NCI-H146 treated with DMSO at 0.1 percent for 48 hours (cell line): ENCODE results near the gene SYNGR4.

Experiments
- DNase-seq: peaks from one replicate; lab custom pipeline; 2025; ENCODE audit not compliant: unreplicated experiment; lab: John Stamatoyannopoulos, UW

SYNGR4 gene

DNA sequence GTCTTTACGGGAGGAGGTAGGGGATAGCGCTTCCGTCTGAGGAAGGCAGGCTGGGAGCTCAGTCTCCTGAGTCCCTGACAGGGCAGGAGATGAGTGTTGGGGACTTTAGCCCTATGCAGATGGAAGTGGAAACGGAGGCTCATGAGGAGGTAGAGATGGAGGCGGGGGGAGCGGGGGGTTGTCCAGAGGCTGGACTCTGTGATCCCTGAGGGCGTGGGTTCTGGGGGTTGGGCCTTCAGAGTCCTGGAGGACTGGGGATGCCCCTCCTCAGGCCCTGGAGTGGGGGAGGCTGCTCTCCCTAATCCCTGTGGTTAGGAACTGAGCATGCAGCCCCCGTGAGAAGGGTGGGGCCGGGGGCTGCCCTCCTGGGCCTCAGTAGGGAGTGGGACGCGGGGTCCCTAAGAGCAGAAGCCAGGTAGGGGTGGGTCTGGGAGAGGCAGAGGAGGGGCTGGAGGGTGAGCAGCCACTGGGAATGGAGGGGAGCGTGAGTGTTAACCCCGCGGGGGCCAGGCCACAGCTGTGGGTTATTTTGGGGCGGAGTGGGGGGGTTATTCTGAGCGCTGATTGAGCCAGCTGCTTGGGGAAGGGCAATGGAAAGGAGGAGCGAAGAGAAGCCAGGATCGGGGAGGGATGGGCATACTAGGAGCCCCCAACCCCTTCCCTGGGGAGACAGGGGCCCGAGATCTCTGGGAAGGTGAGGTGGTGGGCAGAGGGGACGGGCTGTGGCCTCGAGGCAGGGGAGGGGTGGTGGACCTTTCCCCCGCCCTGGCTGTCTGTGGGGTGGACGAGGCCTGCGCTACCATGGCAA, 32.1 kb downstream of the SYNGR4 start:
- DNase-seq = no peak

DNA sequence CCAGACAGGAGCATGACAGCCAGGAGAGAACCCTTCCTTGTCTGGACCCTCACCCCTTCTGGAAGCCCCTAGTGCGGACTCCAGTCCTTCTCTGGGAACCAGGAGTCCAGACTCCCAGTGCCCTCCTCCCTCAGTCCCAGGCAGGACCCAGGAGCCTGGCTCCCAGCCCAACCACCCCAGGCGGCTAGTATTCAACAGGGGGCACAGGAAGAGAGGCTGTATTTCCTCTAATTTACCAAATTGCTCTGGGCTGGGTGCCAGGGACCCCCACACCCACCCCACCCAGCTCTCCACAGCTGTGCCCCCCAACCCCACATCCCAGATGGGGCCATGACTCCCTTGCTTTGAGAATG, 32.6 kb downstream of the SYNGR4 start:
- peak; percentile 25 for DNase-seq

DNA sequence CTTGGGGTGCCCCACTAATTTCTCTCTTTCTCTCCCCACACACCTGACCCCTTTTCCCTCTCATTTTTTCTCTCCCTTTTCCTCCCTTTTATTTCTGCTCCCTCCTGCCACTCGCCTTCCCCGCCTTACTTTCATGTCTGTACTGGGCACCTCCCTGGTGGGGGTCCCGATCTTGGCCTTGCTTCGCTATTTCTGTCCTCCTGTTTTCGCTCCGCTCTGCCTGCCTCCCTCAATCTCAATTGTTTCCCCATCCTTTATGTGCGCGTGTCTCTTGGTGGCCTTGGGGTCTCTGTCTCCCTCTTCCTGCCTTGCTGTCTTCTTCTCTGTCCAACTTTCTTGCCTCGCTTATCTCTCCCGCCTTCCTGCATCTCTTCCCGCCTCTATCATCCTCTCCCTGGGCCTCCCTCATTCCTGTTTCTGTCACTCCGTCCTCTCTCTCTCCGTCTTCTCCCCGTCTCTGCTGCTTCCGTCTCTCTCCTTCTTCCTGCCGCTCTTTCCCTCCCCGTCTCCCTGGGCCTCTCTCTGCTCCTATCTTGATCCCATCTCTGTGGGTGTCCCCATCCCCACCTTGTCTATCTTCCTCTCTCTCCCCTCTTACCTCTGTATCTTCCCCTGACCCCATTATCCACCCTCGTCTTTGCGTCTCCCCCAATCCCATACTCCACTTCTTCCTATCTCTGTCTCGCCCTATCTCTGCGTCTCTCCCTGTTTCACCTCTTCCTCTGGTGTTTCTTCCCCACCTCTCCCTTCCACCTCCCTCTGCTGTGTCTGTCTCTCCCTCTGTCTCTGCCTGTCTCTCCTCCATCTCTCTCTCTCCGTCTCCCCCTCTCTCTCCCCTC, 33.3 kb downstream of the SYNGR4 start:
- peak; percentile 69 for DNase-seq

DNA sequence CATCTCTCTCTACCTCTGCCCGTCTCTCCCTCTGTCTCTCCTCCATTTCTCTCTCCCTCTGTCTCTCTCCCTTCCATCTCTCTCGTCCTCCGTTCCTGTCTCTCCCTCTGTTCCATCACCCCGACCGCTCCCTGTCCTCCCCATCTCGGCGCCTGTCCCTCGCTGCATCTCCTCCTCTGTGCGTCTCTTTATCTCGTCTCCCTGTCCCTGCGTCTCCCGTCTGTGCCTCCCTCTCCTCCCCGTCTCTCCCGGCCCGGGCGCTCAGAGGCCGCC, 33.9 kb downstream of the SYNGR4 start:
- peak; percentile 26 for DNase-seq

DNA sequence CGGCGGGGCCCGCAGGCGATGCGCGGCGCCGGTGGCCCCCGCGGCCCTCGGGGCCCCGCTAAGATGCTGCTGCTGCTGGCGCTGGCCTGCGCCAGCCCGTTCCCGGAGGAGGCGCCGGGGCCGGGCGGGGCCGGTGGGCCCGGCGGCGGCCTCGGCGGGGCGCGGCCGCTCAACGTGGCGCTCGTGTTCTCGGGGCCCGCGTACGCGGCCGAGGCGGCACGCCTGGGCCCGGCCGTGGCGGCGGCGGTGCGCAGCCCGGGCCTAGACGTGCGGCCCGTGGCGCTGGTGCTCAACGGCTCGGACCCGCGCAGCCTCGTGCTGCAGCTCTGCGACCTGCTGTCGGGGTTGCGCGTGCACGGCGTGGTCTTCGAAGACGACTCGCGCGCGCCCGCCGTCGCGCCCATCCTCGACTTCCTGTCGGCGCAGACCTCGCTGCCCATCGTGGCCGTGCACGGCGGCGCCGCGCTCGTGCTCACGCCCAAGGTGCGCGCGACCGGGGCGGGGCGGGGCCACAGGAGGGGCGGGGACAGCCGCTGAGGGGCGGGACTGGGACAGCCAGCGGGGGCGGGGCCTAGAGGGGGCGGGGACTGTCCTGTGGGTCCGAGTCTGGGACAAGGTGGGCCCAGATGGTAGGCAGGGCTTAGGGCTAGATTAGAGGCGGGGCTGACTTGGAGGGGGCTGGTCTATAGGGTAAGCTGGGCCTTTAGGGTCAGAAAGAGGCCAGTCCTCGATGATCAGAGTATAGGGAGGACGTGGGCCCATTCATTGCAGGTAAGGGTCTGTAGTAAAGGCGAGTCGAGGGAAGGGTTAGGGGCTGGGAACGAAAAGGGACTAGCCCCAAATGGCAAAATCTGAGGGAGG, 34.4 kb downstream of the SYNGR4 start:
- peak; percentile 88 for DNase-seq

DNA sequence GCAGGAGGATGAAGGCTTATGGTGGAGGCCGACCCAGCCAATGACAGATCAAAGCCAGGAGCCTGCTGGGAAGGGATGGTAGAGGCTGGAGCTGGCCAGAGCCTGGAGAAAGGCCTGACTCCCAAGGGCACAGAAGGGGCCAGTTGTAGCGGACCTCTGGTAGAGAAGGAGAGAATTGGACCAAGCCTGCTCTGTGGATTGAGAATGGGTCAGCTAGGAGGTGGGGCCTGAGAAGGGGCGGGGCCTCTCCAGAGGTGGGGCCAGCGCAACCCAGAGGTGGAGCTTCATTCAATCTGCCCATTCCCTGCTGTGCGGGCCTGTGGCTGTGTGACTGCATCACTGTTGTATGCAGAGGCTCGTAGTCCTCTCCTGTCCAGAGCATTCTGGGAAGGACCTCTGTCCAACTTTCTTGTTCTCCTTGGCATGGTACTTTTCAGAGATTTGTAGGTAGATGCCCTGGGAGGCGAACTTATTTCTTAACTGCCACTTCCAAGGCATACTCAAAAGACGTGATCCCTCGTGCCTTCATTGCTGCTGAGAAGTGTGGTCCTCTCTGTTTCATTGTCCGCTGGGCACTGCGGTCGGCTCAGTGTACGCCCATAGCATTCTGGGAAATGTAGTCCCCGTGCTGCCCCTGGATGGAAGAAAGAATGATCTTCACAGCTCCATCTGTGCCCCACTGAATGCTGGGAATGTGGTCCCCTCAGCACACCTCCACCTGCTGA, 36.0 kb downstream of the SYNGR4 start:
- DNase-seq = peak; percentile 97

DNA sequence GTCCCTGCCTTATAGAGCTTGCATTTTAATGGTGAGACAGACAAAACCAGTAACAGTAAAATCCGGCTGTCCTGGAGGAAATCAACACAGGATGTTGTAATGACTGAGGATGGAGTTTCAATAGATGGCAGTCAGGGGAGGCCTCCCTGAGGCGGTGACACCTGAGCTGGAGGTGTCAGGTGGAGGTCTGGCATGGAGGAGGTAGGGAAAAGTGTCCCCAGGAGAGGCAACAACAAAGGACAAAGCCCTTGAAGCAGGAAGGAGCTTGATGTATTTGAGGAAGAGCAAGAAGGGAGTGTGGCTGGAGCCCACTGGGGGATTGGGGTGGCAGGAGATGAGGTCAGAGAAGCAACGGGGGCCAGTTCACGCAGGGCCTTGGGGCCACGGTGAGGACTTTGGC, 37.1 kb downstream of the SYNGR4 start:
- peak; percentile 18 for DNase-seq

DNA sequence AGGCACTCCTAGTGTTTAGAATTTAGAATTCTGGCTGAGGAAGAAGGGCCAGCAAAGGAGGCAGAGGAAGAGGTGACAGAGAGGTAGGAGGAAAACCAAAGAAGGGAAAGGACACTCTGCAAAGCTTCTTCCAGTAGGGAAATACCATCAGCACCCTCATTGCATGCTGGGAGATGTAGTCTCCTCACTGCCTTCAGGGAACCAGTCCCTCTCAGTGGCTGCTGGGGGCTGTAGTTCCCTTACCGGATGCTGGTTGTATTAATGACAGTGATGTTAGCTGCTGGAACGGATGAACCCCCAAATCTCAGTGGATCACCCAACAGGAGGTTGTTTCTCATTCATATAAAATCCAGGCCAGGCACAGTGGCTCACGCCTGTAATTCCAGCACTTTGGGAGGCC, 39.4 kb downstream of the SYNGR4 start:
- DNase-seq = no peak

DNA sequence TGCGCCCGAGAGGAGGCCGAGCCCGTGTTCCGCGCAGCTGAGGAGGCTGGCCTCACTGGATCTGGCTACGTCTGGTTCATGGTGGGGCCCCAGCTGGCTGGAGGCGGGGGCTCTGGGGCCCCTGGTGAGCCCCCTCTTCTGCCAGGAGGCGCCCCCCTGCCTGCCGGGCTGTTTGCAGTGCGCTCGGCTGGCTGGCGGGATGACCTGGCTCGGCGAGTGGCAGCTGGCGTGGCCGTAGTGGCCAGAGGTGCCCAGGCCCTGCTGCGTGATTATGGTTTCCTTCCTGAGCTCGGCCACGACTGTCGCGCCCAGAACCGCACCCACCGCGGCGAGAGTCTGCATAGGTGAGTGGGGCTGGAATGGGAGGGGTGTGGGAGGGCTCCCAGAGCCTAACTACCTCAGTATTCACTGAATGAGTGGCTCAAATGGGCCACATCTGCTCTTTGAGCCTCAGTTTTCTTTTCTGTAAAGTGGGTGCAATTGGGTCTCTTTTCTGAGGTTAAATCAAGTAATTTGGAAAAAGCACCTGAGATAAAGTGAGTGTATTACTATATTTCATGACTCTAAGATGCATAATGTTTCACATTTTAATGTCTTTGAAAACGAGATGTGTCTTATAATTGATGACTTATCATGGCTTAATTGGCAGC, 41.0 kb downstream of the SYNGR4 start:
- no peak for DNase-seq

DNA sequence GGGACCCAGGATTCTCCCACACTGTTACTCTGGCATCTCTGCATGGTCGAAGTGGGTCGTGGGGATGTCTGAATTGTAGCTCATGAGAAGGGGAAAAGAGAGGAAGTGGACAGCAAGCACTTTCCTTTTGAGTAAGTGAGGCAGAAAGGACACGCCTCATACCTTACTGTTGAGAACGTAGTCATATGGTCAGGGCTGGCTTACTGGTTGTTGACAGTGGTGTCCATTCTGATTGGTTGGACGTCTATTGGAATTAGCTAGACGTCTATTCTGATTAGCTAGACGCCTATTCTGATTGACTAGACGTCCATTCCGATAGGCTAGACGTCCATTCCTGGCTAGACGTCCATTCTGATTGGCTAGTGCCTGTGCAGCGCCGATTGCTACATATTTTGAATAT, 41.7 kb downstream of the SYNGR4 start:
- DNase-seq = no peak

DNA sequence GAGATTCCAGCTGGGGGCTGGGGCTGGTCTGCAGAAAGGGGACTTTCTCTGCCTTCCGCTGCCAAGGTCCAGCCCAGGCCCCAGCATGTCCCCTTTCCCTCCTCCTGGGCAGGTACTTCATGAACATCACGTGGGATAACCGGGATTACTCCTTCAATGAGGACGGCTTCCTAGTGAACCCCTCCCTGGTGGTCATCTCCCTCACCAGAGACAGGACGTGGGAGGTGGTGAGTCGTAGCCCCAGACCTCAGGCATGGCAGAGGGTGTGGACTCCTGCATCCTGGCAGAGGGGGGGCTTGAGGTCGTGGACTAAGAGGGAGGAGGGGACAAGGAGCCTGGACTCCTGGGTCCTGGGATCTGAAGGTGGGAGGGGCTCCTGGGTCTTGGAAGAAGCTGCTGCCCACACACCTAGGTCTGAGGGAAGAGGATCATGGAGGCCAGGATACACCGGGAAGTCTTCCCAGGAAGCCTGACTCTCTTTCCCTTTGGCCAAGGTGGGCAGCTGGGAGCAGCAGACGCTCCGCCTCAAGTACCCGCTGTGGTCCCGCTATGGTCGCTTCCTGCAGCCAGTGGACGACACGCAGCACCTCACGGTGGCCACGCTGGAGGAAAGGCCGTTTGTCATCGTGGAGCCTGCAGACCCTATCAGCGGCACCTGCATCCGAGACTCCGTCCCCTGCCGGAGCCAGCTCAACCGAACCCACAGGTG, 49.9 kb downstream of the SYNGR4 start:
- DNase-seq = no peak

DNA sequence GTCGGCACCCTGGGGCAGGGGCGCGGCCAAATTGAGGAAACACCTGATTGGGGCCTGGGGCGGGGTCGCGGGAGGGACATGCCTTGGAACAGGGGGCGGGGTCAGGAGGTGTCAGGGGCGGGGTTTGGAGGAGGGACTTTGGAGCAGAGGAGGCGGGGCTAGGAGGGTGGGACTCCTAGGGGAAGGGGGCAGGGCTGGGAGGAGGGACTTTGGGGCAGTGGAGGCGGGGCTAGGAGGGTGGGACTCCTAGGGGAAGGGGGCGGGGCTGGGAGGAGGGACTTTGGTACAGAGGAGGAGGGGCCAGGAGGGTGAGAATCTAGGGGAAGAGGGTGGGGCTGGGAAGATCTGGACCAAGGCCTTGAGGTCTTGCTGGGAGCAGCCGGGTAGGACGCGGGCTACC, 51.2 kb downstream of the SYNGR4 start:
- DNase-seq = no peak

DNA sequence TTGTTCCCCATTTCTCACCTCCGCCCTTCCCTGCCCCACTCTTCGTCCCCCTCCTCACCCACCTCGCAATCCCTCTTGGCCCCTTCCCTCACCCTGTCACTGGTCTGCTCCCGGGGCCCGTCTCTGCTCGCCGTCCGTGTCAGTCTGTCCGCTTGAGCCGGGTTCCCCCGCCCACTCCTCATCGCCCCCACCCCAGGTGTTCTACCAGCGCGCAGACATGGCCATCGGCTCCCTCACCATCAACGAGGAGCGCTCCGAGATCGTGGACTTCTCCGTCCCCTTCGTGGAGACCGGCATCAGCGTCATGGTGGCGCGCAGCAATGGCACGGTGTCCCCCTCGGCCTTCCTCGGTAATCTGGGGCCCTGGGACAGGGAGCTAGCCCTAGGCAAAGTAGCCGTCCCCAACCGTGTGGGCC, 51.6 kb downstream of the SYNGR4 start:
- DNase-seq = no peak

DNA sequence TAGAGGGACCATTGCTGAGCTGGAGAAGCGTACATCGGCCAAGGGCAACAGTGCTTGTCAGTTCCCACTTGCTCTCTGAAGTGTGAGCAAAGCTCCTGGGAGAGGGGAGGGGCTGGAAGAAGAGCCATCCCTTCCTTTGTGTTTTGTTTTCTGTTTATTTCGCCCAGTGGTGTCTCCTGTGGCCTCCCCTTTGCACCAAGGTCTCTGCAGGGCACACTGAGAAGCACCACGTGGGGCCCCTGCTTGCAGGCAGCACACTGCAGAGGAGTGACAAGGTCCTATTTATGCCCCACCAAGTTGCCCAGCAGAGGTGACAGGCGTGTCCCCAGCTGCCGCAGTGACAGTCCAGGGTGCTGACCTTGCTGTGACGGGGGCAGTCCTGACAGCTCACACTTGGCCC, 53.3 kb downstream of the SYNGR4 start:
- DNase-seq = no peak

DNA sequence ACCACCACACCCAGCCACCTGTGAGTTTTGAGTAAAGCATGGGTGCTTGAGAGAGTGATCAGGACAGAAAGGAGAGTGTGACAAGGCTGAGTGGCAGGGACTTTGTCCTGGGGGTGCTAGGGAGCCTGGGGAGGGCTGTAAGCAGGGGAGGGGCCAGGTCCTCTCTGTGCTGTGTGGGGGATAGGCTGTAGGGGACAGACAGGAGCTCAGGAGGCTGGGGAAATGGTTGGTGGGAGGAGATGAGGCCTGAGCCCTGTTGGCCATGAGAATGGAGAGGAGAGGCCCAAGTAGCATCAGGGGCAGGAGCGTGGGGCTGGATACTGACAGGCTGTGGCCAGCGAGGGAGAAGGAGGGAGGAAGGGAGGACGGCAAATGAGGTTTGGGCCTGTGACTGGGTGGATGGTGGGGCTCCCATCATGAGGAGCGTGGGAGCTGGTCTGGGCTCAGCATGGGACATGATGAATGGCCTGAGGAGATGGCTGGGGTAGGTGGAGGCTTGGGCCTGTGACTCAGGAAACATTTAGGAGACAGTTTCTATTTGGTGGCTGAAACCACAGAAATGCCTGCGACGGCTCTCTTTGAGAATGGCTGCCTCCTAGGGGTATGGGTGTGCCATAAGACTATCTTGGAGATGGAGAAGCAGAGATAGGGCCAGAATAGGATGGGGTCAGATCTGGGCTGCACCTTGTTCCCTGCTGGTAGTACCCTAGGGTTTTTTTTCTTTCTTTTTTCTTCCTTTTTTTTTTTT, 54.3 kb downstream of the SYNGR4 start:
- no peak for DNase-seq

DNA sequence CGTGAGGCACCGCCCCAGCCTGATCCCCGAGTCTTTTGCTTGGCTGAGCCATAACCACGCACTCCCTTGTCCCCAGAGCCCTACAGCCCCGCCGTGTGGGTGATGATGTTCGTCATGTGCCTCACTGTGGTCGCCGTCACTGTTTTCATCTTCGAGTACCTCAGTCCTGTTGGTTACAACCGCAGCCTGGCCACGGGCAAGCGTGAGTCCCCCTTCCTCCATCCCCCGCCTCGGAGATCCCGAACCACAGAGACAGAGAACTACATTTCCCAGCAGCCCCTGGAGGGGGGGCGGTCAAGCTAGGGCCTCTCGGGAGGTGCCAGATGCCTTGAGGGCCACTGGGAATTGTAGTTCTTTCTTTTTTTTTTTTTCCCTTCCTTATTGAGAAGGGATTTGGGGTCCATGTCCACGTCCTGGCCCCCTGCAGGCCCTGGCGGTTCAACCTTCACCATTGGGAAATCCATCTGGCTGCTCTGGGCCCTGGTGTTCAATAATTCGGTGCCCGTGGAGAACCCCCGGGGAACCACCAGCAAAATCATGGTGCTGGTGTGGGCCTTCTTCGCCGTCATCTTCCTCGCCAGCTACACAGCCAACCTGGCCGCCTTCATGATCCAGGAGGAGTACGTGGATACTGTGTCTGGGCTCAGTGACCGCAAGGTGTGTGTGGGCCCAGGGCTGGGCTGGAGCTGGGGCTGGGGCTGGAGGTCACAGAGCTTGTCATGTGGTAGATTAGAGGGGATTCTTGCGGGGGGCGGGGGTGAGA, 55.2 kb downstream of the SYNGR4 start:
- DNase-seq = no peak

DNA sequence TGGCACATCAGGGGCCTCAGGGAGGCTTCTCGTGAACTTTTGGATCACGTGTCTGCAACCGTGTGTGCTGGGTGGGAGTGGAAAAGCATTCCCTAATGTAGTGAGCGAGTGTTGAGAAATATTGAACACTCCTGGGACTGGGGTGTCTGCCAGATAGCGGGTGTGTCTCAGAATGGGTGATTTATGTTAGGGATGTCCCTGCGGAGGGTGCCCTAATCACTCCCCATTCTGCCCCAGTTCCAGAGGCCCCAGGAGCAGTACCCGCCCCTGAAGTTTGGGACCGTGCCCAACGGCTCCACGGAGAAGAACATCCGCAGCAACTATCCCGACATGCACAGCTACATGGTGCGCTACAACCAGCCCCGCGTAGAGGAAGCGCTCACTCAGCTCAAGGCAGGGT, 57.4 kb downstream of the SYNGR4 start:
- DNase-seq = no peak

DNA sequence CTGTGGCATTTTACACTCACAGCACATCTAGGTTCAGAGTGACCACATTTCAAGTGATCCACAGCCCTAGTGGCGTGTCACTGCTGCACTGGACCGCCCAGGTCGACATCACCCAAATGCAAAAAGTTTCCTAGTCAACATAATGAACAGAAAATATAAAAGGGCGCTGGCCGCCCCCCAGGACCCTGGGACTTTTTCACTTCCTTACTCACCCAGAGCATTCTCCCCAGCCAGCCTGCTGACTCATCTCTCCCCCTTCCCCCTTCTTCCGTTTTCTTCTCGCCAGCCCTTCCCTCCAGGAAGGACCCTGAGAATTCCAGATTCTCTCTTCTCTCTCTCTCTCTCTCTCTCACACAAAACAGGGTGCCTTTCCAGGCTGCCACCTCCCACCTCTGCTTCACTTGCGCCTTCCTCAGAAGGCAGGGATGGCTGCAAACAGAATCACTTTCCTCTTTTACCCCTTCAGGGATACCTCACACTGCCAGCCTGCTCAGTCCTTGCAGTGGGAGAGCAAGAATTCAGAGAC, 60.6 kb downstream of the SYNGR4 start:
- DNase-seq = no peak
